ENCODE measurements around the gene PLEKHM1.
"Not testable (repeated sequence)": the region's sequence is repeated elsewhere in the genome, so short reads cannot be mapped to it uniquely, and the experiment has no call there.

Gene PLEKHM1

GRCh38 chr17:45448066-45448465 lies 42.5 kb downstream of the PLEKHM1 start:
- not testable (repeated sequence) for DNase-seq

GRCh38 chr17:45447650-45448049 lies 42.9 kb downstream of the PLEKHM1 start:
- Histone ChIP-seq H3K4me1 (ENCODE audit: control insufficient read depth, insufficient read depth, low read depth, low read length) (peaks cover 18% of the 10 kb centered on the region), H3K9ac (ENCODE audit: low read length) (peak overlapping the region; percentile 58), H3K36me3 (ENCODE audit: control insufficient read depth in 1 of 2, insufficient read depth in 2 of 2, low read depth in 1 of 2, low read length in 2 of 2) (peaks cover 26 to 36% of the 10 kb centered on the region in 2 experiments)
- H3K4me3 ChIP-seq (ENCODE audit: insufficient read depth in 1 of 2, low read depth in 1 of 2, low read length in 2 of 2); H3K9me3 ChIP-seq (ENCODE audit: control insufficient read depth, low read length); H3K4me2 ChIP-seq (ENCODE audit: low read length, poor library complexity, severe bottlenecking); H2BK120ac ChIP-seq (ENCODE audit: low read depth, low read length); H3K79me1 ChIP-seq (replicated peaks; ENCODE audit: low read length, poor library complexity, severe bottlenecking); DNase-seq; H3K18ac ChIP-seq (ENCODE audit: low read depth in 1 of 2, low read length in 2 of 2); H4K8ac ChIP-seq (ENCODE audit: low read length); H4K91ac ChIP-seq (ENCODE audit: low read length); H3K23ac ChIP-seq (ENCODE audit: low read length in 2 of 2); H2AK5ac ChIP-seq (ENCODE audit: low read length, severe bottlenecking); H2BK12ac ChIP-seq (ENCODE audit: low read length in 2 of 2); H2BK5ac ChIP-seq (ENCODE audit: low read depth, low read length, poor library complexity, severe bottlenecking); H2AFZ ChIP-seq (ENCODE audit: low read depth, low read length); H3K14ac ChIP-seq (ENCODE audit: low read length in 2 of 2); H3K27me3 ChIP-seq (ENCODE audit: control insufficient read depth in 1 of 2, insufficient read depth in 1 of 2, low read length in 2 of 2); H3K4ac ChIP-seq (ENCODE audit: low read depth in 1 of 2, low read length in 2 of 2); H2BK15ac ChIP-seq (ENCODE audit: low read depth, poor library complexity, severe bottlenecking); H3K27ac ChIP-seq (ENCODE audit: low read length, poor library complexity, severe bottlenecking): not testable (repeated sequence)
- 85% methylated on average over 11 of the region's 14 CpGs for WGBS

More at GRCh38 chr17:45448066-45448465, 42.5 kb downstream of the PLEKHM1 start:
- Histone ChIP-seq H3K36me3 (ENCODE audit: control insufficient read depth in 1 of 2, insufficient read depth in 2 of 2, low read depth in 1 of 2, low read length in 2 of 2) (peaks cover 28 to 36% of the 10 kb centered on the region in 2 experiments), H3K27ac (ENCODE audit: low read length, poor library complexity, severe bottlenecking) (peak overlapping the region; percentile 10), H3K4me1 (ENCODE audit: control insufficient read depth, insufficient read depth, low read depth, low read length) (peaks cover 18% of the 10 kb centered on the region)
- H3K9me3 ChIP-seq (ENCODE audit: control insufficient read depth, low read length); H4K8ac ChIP-seq (ENCODE audit: low read length); H2BK15ac ChIP-seq (ENCODE audit: low read depth, poor library complexity, severe bottlenecking); H2BK5ac ChIP-seq (ENCODE audit: low read depth, low read length, poor library complexity, severe bottlenecking); H3K23ac ChIP-seq (ENCODE audit: low read length in 2 of 2); H3K4ac ChIP-seq (ENCODE audit: low read depth in 1 of 2, low read length in 2 of 2); H3K14ac ChIP-seq (ENCODE audit: low read length in 2 of 2); H3K9ac ChIP-seq (ENCODE audit: low read length); H4K91ac ChIP-seq (ENCODE audit: low read length); H2BK12ac ChIP-seq (ENCODE audit: low read length in 2 of 2); H3K4me2 ChIP-seq (ENCODE audit: low read length, poor library complexity, severe bottlenecking); H3K18ac ChIP-seq (ENCODE audit: low read depth in 1 of 2, low read length in 2 of 2); H2BK120ac ChIP-seq (ENCODE audit: low read depth, low read length); H2AK5ac ChIP-seq (ENCODE audit: low read length, severe bottlenecking); H3K4me3 ChIP-seq (ENCODE audit: insufficient read depth in 1 of 2, low read depth in 1 of 2, low read length in 2 of 2); H2AFZ ChIP-seq (ENCODE audit: low read depth, low read length); H3K27me3 ChIP-seq (ENCODE audit: control insufficient read depth in 1 of 2, insufficient read depth in 1 of 2, low read length in 2 of 2); H3K79me1 ChIP-seq (replicated peaks; ENCODE audit: low read length, poor library complexity, severe bottlenecking): not testable (repeated sequence)
- 93% methylated on average over 3 of the region's 7 CpGs for WGBS

GRCh38 chr17:45446872-45447625 lies 43.5 kb downstream of the PLEKHM1 start:
- not testable (repeated sequence) for H2BK120ac ChIP-seq (ENCODE audit: low read depth, low read length); H3K4me3 ChIP-seq (ENCODE audit: insufficient read depth in 1 of 2, low read depth in 1 of 2, low read length in 2 of 2); H3K23ac ChIP-seq (ENCODE audit: low read length in 2 of 2); H3K4me2 ChIP-seq (ENCODE audit: low read length, poor library complexity, severe bottlenecking); H3K27ac ChIP-seq (ENCODE audit: low read length, poor library complexity, severe bottlenecking); H4K91ac ChIP-seq (ENCODE audit: low read length); H3K27me3 ChIP-seq (ENCODE audit: control insufficient read depth in 1 of 2, insufficient read depth in 1 of 2, low read length in 2 of 2); H4K8ac ChIP-seq (ENCODE audit: low read length); H2BK15ac ChIP-seq (ENCODE audit: low read depth, poor library complexity, severe bottlenecking); H3K14ac ChIP-seq (ENCODE audit: low read length in 2 of 2); H2BK12ac ChIP-seq (ENCODE audit: low read length in 2 of 2); DNase-seq; H3K4ac ChIP-seq (ENCODE audit: low read depth in 1 of 2, low read length in 2 of 2); H2BK5ac ChIP-seq (ENCODE audit: low read depth, low read length, poor library complexity, severe bottlenecking); H2AFZ ChIP-seq (ENCODE audit: low read depth, low read length); H3K9me3 ChIP-seq (ENCODE audit: control insufficient read depth, low read length); H3K79me1 ChIP-seq (replicated peaks; ENCODE audit: low read length, poor library complexity, severe bottlenecking)
- H3K36me3 ChIP-seq (ENCODE audit: control insufficient read depth in 1 of 2, insufficient read depth in 2 of 2, low read depth in 1 of 2, low read length in 2 of 2) = peaks cover 26 to 38% of the 10 kb centered on the region in 2 experiments
- H3K4me1 ChIP-seq (ENCODE audit: control insufficient read depth, insufficient read depth, low read depth, low read length) = peaks cover 18% of the 10 kb centered on the region
- 97% methylated on average over 8 of the region's 8 CpGs for WGBS
- peak overlapping the region; percentile 77 for H2AK5ac ChIP-seq (ENCODE audit: low read length, severe bottlenecking)
- peak overlapping the region in 1 of 2 experiments; percentile 24 for H3K18ac ChIP-seq (ENCODE audit: low read depth in 1 of 2, low read length in 2 of 2)
- H3K9ac ChIP-seq (ENCODE audit: low read length) = peak overlapping the region; percentile 58

- not testable (repeated sequence) for H2BK15ac ChIP-seq (ENCODE audit: low read depth, poor library complexity, severe bottlenecking); H2AFZ ChIP-seq (ENCODE audit: low read depth, low read length); H3K14ac ChIP-seq (ENCODE audit: low read length in 2 of 2); H3K4me3 ChIP-seq (ENCODE audit: insufficient read depth in 1 of 2, low read depth in 1 of 2, low read length in 2 of 2); H2BK12ac ChIP-seq (ENCODE audit: low read length in 2 of 2); H3K23ac ChIP-seq (ENCODE audit: low read length in 2 of 2); H3K9ac ChIP-seq (ENCODE audit: low read length); H3K9me3 ChIP-seq (ENCODE audit: control insufficient read depth, low read length); H2BK5ac ChIP-seq (ENCODE audit: low read depth, low read length, poor library complexity, severe bottlenecking); H3K4me2 ChIP-seq (ENCODE audit: low read length, poor library complexity, severe bottlenecking); H2AK5ac ChIP-seq (ENCODE audit: low read length, severe bottlenecking); H3K18ac ChIP-seq (ENCODE audit: low read depth in 1 of 2, low read length in 2 of 2); H3K27me3 ChIP-seq (ENCODE audit: control insufficient read depth in 1 of 2, insufficient read depth in 1 of 2, low read length in 2 of 2); H4K8ac ChIP-seq (ENCODE audit: low read length); H3K4ac ChIP-seq (ENCODE audit: low read depth in 1 of 2, low read length in 2 of 2); H4K91ac ChIP-seq (ENCODE audit: low read length); H2BK120ac ChIP-seq (ENCODE audit: low read depth, low read length); H3K79me1 ChIP-seq (replicated peaks; ENCODE audit: low read length, poor library complexity, severe bottlenecking)
- Histone ChIP-seq H3K27ac (ENCODE audit: low read length, poor library complexity, severe bottlenecking) (peak overlapping the region; percentile 44), H3K36me3 (ENCODE audit: control insufficient read depth in 1 of 2, insufficient read depth in 2 of 2, low read depth in 1 of 2, low read length in 2 of 2) (peaks cover 20 to 38% of the 10 kb centered on the region in 2 experiments), H3K4me1 (ENCODE audit: control insufficient read depth, insufficient read depth, low read depth, low read length) (peaks cover 18% of the 10 kb centered on the region)
- DNase-seq = peak; percentile 71
- WGBS = 34% methylated on average over 13 of the region's 16 CpGs
These were observed 44.4 kb downstream of the PLEKHM1 start for GRCh38 chr17:45445901-45446743.

All from mesenchymal stem cell (in vitro differentiated cells and primary cell).